K562 (cell line): ENCODE results near the gene GPAT3. TPM values are rescaled to one million over a fixed set of nuclear protein-coding genes. Genes with fewer than 3 reads are reported as not detected.

Source experiments
- ATAC-seq: fragments of 200-7000 bp; cut with Tn5 transposase; 3 replicates; pipeline ENCODE4 v1.9.1; 2020; ENCODE audit warnings: moderate library complexity
- BruUV-seq: library from RNA; stranded (reverse); fragments of 400-500 nt; replicated peaks from 2 replicates; lab custom pipeline; 2021; lab: Mats Ljungman, UMichigan
- CTCF ChIA-PET: fragments of 300-600 bp; formaldehyde crosslinking; extraction: SDS; loops from one replicate; lab custom pipeline; 2021; ENCODE audit warnings: low intra/inter-chr PET ratio; lab: Yijun Ruan, JAX
- POLR2A ChIA-PET: fragments of 300-600, 350-650 bp; sonication (Branson Sonifier 250); formaldehyde crosslinking; extraction: SDS; loops from one replicate; lab custom pipeline; 2021; ENCODE audit warnings: antibody characterized with exemption, inconsistent platforms; lab: Yijun Ruan, JAX
- DNase-seq, 4 experiments: peaks; one replicate each; pipeline versions ENCODE4 v3.0.0 to v3.0.0-alpha.2; 2011 to 2018; ENCODE audit warnings: low spot score in 3 of 4, mixed read lengths in 3 of 4; ENCODE audit errors: extremely low read depth in 1 of 4
- FAIRE-seq: peaks from 2 replicates; lab custom pipeline; 2011; peaks lifted over from hg19 to GRCh38; lab: Jason Lieb, UNC
- H2AFZ ChIP-seq: 2 replicates; pipeline ENCODE4 v1.6.0; 2011; ENCODE audit warnings: low read depth, low read length, control low read depth, inconsistent platforms
- H3K27ac ChIP-seq: fragments of 200-600 bp; 3 replicates; pipeline ENCODE4 v1.8.0; 2011; ENCODE audit warnings: low read depth, mild to moderate bottlenecking, control low read depth, inconsistent platforms, low read length, moderate library complexity, mixed read lengths; ENCODE audit errors: extremely low read depth
- H3K27me3 ChIP-seq, 2 experiments: fragments of 300-600 bp in 1 of 2; 2 replicates in 1 of 2; 3 replicates in 1 of 2; pipeline versions ENCODE4 v1.6.0 to v1.8.0; 2011; ENCODE audit warnings: inconsistent platforms in 2 of 2, low read length in 2 of 2, mild to moderate bottlenecking in 1 of 2, mixed read lengths in 1 of 2, moderate library complexity in 1 of 2; ENCODE audit not compliant: control insufficient read depth in 2 of 2, insufficient read depth in 2 of 2
- H3K36me3 ChIP-seq: fragments of 300-600 bp; 3 replicates; pipeline ENCODE4 v1.8.0; 2011; ENCODE audit warnings: mild to moderate bottlenecking, low read length, inconsistent platforms; ENCODE audit not compliant: control insufficient read depth, insufficient read depth
- H3K4me1 ChIP-seq, 2 experiments: fragments of 200-600 bp in 1 of 2; replicated peaks in 1 of 2; 2 replicates in 1 of 2; 3 replicates in 1 of 2; pipeline versions ENCODE4 v1.5.1 to v1.8.0; 2011; ENCODE audit warnings: inconsistent platforms in 2 of 2, low read length in 2 of 2, mild to moderate bottlenecking in 1 of 2, mixed read lengths in 1 of 2, moderate library complexity in 1 of 2; ENCODE audit not compliant: control insufficient read depth in 2 of 2, insufficient read depth in 2 of 2
- H3K4me2 ChIP-seq: 2 replicates; pipeline ENCODE4 v1.6.1; 2011; ENCODE audit warnings: low read length, control low read depth, inconsistent platforms, mixed read lengths; ENCODE audit not compliant: insufficient read depth
- H3K4me3 ChIP-seq: fragments of 200-600 bp; sonication (generic), shearing (Covaris generic); 2 replicates; pipeline ENCODE4 v1.5.1; 2016; ENCODE audit warnings: control low read depth, inconsistent platforms
- H3K79me2 ChIP-seq: fragments of 200-600 bp; 3 replicates; pipeline ENCODE4 v1.8.0; 2011; ENCODE audit warnings: low read length, inconsistent platforms; ENCODE audit not compliant: control insufficient read depth, insufficient read depth
- H3K9ac ChIP-seq, 2 experiments: 2 replicates each; pipeline versions ENCODE4 v1.6.0 to v1.6.1; 2011; ENCODE audit warnings: low read depth in 2 of 2, low read length in 2 of 2, control low read depth in 1 of 2, inconsistent platforms in 1 of 2, mild to moderate bottlenecking in 1 of 2, mixed read lengths in 1 of 2; ENCODE audit not compliant: insufficient read depth in 1 of 2
- H3K9me1 ChIP-seq: one replicate; pipeline ENCODE4 v1.6.0; 2011; ENCODE audit warnings: inconsistent platforms, mild to moderate bottlenecking, low read length, moderate library complexity; ENCODE audit not compliant: control insufficient read depth, insufficient read depth
- H3K9me3 ChIP-seq: replicated peaks from 2 replicates; pipeline ENCODE4 v1.5.1; 2011; ENCODE audit warnings: low read depth, low read length, inconsistent platforms; ENCODE audit not compliant: control insufficient read depth, insufficient read depth
- H4K20me1 ChIP-seq: replicated peaks from 2 replicates; pipeline ENCODE4 v1.6.1; 2011; ENCODE audit warnings: low read length, inconsistent platforms, mixed read lengths; ENCODE audit not compliant: control insufficient read depth, insufficient read depth
- ARNT ChIP-seq, 2 experiments: fragments of 450-650 bp; IDR thresholded peaks; 2 replicates each; pipeline ENCODE4 v1.6.1; 2016; ENCODE audit warnings: mild to moderate bottlenecking in 1 of 2
- BCL6 ChIP-seq: fragments of 250-450 bp; sonication (Bioruptor Pico); IDR thresholded peaks from 2 replicates; pipeline ENCODE4 v1.4.0; 2020
- DACH1 ChIP-seq: fragments of 450-650 bp; IDR thresholded peaks from 2 replicates; pipeline ENCODE4 v1.6.1; 2018; ENCODE audit not compliant: partially characterized antibody
- GATA2 ChIP-seq: sonication (generic); formaldehyde crosslinking; IDR thresholded peaks from 2 replicates; pipeline ENCODE4 v1.4.0; 2020; ENCODE audit warnings: mild to moderate bottlenecking, missing genetic modification reagents
- HNRNPK ChIP-seq: fragments of 200-400 bp; formaldehyde crosslinking; IDR thresholded peaks from one replicate; pipeline ENCODE4 v1.6.1; 2018; ENCODE audit warnings: mild to moderate bottlenecking, low read depth, low read length; ENCODE audit not compliant: poor library complexity, severe bottlenecking
- HNRNPLL ChIP-seq: fragments of 200-400 bp; formaldehyde crosslinking; IDR thresholded peaks from 2 replicates; pipeline ENCODE4 v1.6.1; 2017; ENCODE audit warnings: low read length, low read depth, mild to moderate bottlenecking; ENCODE audit not compliant: poor library complexity, severe bottlenecking
- LEF1 ChIP-seq: fragments of 450-650 bp; IDR thresholded peaks from 2 replicates; pipeline ENCODE4 v1.6.1; 2016; ENCODE audit warnings: mild to moderate bottlenecking
- RBM22 ChIP-seq: fragments of 200-400 bp; formaldehyde crosslinking; IDR thresholded peaks from 2 replicates; pipeline ENCODE4 v1.6.1; 2018; ENCODE audit warnings: low read length, low read depth; ENCODE audit not compliant: poor library complexity, severe bottlenecking
- ZBTB1 ChIP-seq: sonication (generic); formaldehyde crosslinking; IDR thresholded peaks from 2 replicates; pipeline ENCODE4 v1.8.1; 2023; ENCODE audit warnings: missing genetic modification reagents, low read depth, mild to moderate bottlenecking, borderline replicate concordance
- ZFP36 ChIP-seq: fragments of 150-350 bp; IDR thresholded peaks from 2 replicates; pipeline ENCODE4 v1.6.1; 2018; ENCODE audit warnings: low read length, low read depth; ENCODE audit not compliant: partially characterized antibody
- ZFP91 ChIP-seq: sonication (generic); formaldehyde crosslinking; IDR thresholded peaks from 2 replicates; pipeline ENCODE4 v1.8.0; 2022; ENCODE audit warnings: mild to moderate bottlenecking, missing genetic modification reagents
- ZNF224 ChIP-seq: sonication (generic); formaldehyde crosslinking; IDR thresholded peaks from 2 replicates; pipeline ENCODE4 v1.8.0; 2022; ENCODE audit warnings: mild to moderate bottlenecking, missing genetic modification reagents
- ZNF280A ChIP-seq: fragments of 450-650 bp; IDR thresholded peaks from 2 replicates; pipeline ENCODE4 v1.6.1; 2018; ENCODE audit warnings: mild to moderate bottlenecking, low read depth; ENCODE audit not compliant: partially characterized antibody
- ZNF445 ChIP-seq: fragments of 250-450 bp; sonication (Bioruptor Pico); IDR thresholded peaks from 2 replicates; pipeline ENCODE4 v1.4.0; 2020; ENCODE audit warnings: low read depth, mild to moderate bottlenecking, moderate library complexity
- WGBS: fragments of 100-300 bp; shearing (Covaris generic); methylation state at CpG from one replicate; pipeline ENCODE4 v1.1.6; 2016; ENCODE audit warnings: low coverage, mixed read lengths; ENCODE audit not compliant: insufficient coverage; ENCODE audit errors: missing lambda C conversion rate; 5-methylcytosine and 5-hydroxymethylcytosine counted together
- in situ Hi-C: fragments of 300-500 bp; cut with MboI; formaldehyde crosslinking; loops from 4 replicates; pipeline ENCODE4 v1.15.0; 2018; ENCODE audit warnings: inconsistent platforms, mixed read lengths
- intact Hi-C: fragments of 100-400 bp; cut with micrococcal nuclease; formaldehyde crosslinking; loops from 2 replicates; pipeline ENCODE4 v1.14.2; 2022
- polyA plus RNA-seq, 8 experiments: library from polyadenylated mRNA; depleted of rRNA in 4 of 8; stranded (reverse) in 5 of 8; unstranded in 3 of 8; fragments of >200 nt; fragmentation: Nextera tagmentation in 2 of 8; fragmentation: Illumina TruSeq in 1 of 8; extraction: Ambion mirVana in 2 of 8; extraction: Trizol in 1 of 8; gene quantifications; 2 replicates each; pipeline versions ENCODE4 v1.2.1 to v1.2.3, GENCODE V29; 2011 to 2014; ENCODE audit warnings: inconsistent platforms in 1 of 8, missing spikeins in 1 of 8
- total RNA-seq, 7 experiments: library from RNA; depleted of rRNA in 6 of 7; stranded (reverse); fragments of >200 nt in 6 of 7; fragmentation: Illumina TruSeq in 2 of 7; extraction: Trizol in 2 of 7; gene quantifications; 2 replicates each; pipeline versions ENCODE4 v1.2.1 to v1.2.3, GENCODE V29; 2011 to 2021; ENCODE audit warnings: low replicate concordance in 1 of 7

GPAT3 gene
- total and polyA plus RNA-seq, 9 of the 15 experiments (the other 6 are each of a cell fraction or from before 2014, with no cell fraction given) = 4.1 to 16.1 (median 13.1) TPM

GRCh38 chr4:83603129-83603528, 67.2 kb downstream of the GPAT3 start:
- no peaks in the 10 kb centered on the region for H3K36me3 ChIP-seq
- no TSS peak for BruUV-seq
- WGBS = 77% methylated on average over 3 of the region's 3 CpGs
- FAIRE-seq = no peak
- in situ Hi-C loops (no loop called here), intact Hi-C loops (no loop called here)
- CTCF ChIA-PET = no interaction called here
- H3K79me2 ChIP-seq = no peaks in the 10 kb centered on the region
- no peaks in the 10 kb centered on the region for H3K9me1 ChIP-seq
- TF ChIP-seq ZFP91 (no peak), ZNF224 (CRISPR knock-in tag) (no peak), ZBTB1 (no peak), LEF1 (no peak), ZFP36 (no peak), GATA2 (CRISPR knock-in tag) (no peak), RBM22 (no peak), DACH1 (no peak), ARNT (IDR thresholded peaks at IDR 0.05) (no peak), HNRNPLL (no peak), ZNF280A (no peak), ZNF445 (CRISPR knock-in tag) (no peak), HNRNPK (no peak), BCL6 (no peak)
- TF ChIP-seq, all 486 proteins: peak for 0
- Histone ChIP-seq H3K4me1 (no peaks in the 10 kb centered on the region), H3K4me2 (no peak overlapping the region), H3K9me3 (no peaks in the 10 kb centered on the region), H3K4me3 (no peak overlapping the region), H2AFZ (no peak overlapping the region), H3K9ac (no peak overlapping the region), H3K27me3 (no peaks in the 10 kb centered on the region), H4K20me1 (no peaks in the 10 kb centered on the region), H3K27ac (no peak overlapping the region)
- DNase-seq (no peak), ATAC-seq (no peak)
- POLR2A ChIA-PET = no interaction called here
